ENCODE data around the gene PLEKHA7. TPM values are rescaled to one million over a fixed set of nuclear protein-coding genes. Genes with fewer than 3 reads are reported as not detected.

PLEKHA7 gene
- total and polyA plus RNA-seq, 2 of the 13 experiments (the other 11 are each of a cell fraction or from before 2014, with no cell fraction given) = 17.5 to 18.7 TPM

GRCh38 chr11:16820324-16821092, 193.7 kb downstream of the PLEKHA7 start (continued):
- TF ChIP-seq ZNF615 (CRISPR knock-in tag; IDR thresholded peaks at IDR 0.05; ENCODE audit: borderline replicate concordance) (no peak), AHR (CRISPR knock-in tag; IDR thresholded peaks at IDR 0.05) (no peak), ZNF329 (CRISPR knock-in tag; IDR thresholded peaks at IDR 0.05; ENCODE audit: low read depth) (no peak), ZNF124 (CRISPR knock-in tag; IDR thresholded peaks at IDR 0.05) (no peak), THAP7 (CRISPR knock-in tag; IDR thresholded peaks at IDR 0.05) (no peak), ZBTB7A (CRISPR knock-in tag; IDR thresholded peaks at IDR 0.05) (no peak), RARA (CRISPR knock-in tag; IDR thresholded peaks at IDR 0.05) (no peak), NCOA2 (CRISPR knock-in tag; IDR thresholded peaks at IDR 0.05) (no peak), KLF13 (CRISPR knock-in tag; IDR thresholded peaks at IDR 0.05) (0 out of 2 replicates have a peak, but pooled peaks have one; percentile 38), ZNF407 (CRISPR knock-in tag; IDR thresholded peaks at IDR 0.05; ENCODE audit: not compliant biosample characterization) (no peak), SMAD3 (CRISPR knock-in tag; IDR thresholded peaks at IDR 0.05) (no peak), SMAD1 (CRISPR knock-in tag; IDR thresholded peaks at IDR 0.05; ENCODE audit: borderline replicate concordance, low read depth) (no peak), ZNF850 (CRISPR knock-in tag; conservative IDR thresholded peaks at IDR 0.05) (no peak), ZNF777 (CRISPR knock-in tag; IDR thresholded peaks at IDR 0.05) (no peak), ETV5 (CRISPR knock-in tag; IDR thresholded peaks at IDR 0.05; ENCODE audit: borderline replicate concordance) (peak; percentile 22; the same call in 1 of the 2 replicates), STAG1 (CRISPR knock-in tag; IDR thresholded peaks at IDR 0.05) (peak; percentile 56), NR2F1 (CRISPR knock-in tag; IDR thresholded peaks at IDR 0.05) (no peak), PAX8 (CRISPR knock-in tag; IDR thresholded peaks at IDR 0.05; ENCODE audit: borderline replicate concordance) (no peak)
